Ecto neural progenitor cell (in vitro differentiated cells): Measurements from ENCODE around the gene FGR.

Experiments used
- DNase-seq: peaks from one replicate; pipeline ENCODE4 v3.0.0-alpha.2; 2018; ENCODE audit warnings: low spot score

Gene FGR

DNA sequence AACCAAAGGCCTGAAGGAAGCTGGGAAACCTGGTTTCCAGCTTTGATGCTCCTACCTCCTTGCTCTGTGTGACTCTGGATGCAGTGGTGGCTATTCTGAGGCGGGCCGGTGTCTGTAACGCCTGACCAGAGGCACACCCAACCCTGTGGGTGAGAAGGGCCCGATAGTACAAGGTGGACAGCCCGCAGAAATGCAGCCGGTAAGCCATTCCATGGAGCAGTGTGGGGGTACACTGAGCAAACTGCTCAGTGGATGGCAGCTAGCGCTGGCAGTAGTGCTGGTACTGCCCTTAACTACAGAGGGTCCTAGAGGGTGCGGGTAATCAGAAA, 67.0 kb downstream of the FGR start:
- DNase-seq = no peak

GRCh38 chr1:27567146-27567526, 67.8 kb downstream of the FGR start:
- DNase-seq = peak; percentile 93

DNA sequence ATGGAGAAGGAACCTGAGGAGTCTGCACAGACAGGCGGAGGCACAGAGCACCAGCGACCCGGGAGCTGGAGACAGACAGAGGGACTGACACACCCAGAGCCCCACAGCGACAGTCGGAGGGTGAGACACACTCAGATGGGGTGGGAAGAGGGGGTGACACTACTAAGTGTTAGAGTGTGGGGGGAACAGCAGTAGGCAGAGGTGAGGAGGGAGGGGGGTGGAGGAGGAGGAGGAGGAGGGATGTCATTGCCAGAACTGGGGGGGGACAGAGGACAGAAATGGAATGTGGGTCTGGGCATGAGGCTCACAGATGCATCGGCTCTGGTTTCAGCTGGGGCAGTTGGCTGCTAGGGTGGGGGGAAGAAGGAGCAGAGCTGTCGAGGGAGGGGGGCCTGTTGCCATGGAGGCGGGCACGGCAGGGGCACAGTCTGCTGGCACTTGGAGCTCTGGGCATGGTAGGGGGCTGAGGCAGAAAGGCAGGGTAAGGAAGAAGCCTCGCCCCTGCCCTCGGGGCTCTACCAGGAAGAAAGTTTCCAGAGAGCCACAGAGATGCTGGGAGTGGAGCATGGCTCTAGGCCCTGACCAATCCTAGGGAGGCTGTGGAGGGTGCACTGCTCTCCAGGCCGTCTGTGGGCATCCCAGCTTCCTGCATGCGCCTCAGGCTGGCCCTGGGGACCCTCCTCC, 68.4 kb downstream of the FGR start:
- DNase-seq = no peak

GRCh38 chr1:27564710-27565649, 70.0 kb downstream of the FGR start:
- DNase-seq = no peak

- no peak for DNase-seq
Measured at GRCh38 chr1:27563591-27564471, 71.2 kb downstream of the FGR start.

DNA sequence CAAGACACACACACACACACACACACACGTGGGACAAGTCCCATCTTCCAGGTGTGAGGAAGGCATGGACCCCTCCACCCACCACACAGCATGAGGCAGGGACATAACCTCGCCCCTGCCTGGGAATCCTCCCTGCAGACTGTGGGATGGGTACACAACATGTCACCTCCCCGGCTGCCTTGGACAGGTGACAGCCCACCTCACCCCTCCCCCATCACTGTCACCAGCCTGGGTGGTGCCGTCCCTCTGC, 71.7 kb downstream of the FGR start:
- DNase-seq = no peak

DNA sequence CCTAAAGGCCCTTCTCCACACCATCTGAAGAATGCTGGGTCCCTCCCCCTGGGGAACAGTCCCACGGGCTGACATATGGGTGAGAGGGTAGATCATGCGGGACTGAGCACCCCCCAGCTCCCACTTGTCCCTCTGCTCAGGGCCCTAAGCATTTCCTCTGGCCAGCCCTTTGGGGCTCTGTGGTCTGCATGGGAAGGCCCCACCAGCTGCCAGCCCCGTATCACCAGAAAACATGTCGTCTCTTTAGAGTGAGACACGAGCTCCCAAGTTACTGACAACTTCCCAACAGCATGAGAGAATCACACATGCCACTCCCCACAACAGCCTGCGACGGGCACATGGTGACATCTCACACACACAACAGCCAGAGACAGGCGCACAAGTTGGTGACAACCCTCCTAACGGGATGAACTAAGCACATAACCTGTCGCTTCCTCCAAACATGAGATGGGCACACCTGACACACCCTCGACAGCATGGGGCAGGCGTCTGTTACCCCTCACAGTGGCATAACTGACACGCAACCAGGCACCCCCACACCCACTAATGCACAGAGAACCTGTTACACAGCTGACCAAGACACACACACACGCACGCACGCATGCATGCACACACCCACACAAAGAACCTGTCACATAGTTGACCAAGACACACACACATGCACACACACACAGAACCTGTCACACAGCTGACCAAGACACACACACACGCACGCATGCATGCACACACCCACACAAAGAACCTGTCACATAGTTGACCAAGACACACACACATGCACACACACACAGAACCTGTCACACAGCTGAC, 72.2 kb downstream of the FGR start:
- no peak for DNase-seq
